HepG2 (cell line): ENCODE results near the gene MORN1. TPM values are rescaled to one million over a fixed set of nuclear protein-coding genes. Genes with fewer than 3 reads are reported as not detected.
A peak's percentile ranks its signal among the peaks of the same experiment; 100 is the strongest.

Experiments
- FOXO4 ChIP-seq: sonication (generic); formaldehyde crosslinking; conservative IDR thresholded peaks from 2 replicates; pipeline ENCODE4 v1.8.1; 2023; ENCODE audit warnings: missing genetic modification reagents
- KDM5A ChIP-seq: fragments of 200-600 bp; sonication (generic); IDR thresholded peaks from 2 replicates; pipeline ENCODE4 v1.7.0; 2018; ENCODE audit warnings: antibody characterized with exemption, mild to moderate bottlenecking, low read length, borderline replicate concordance
- KLF6 ChIP-seq: IDR thresholded peaks from 2 replicates; pipeline ENCODE4 v1.8.0; 2016; ENCODE audit warnings: missing biosample characterization, missing genetic modification reagents
- NFIB ChIP-seq: sonication (generic); formaldehyde crosslinking; IDR thresholded peaks from 2 replicates; pipeline ENCODE4 v1.9.0; 2021; ENCODE audit warnings: missing genetic modification reagents, mild to moderate bottlenecking, borderline replicate concordance
- SETDB1 ChIP-seq: sonication (generic); formaldehyde crosslinking; IDR thresholded peaks from 2 replicates; pipeline ENCODE4 v1.5.1; 2020; ENCODE audit warnings: missing genetic modification reagents, mild to moderate bottlenecking, borderline replicate concordance
- SMAD9 ChIP-seq: sonication (generic); formaldehyde crosslinking; IDR thresholded peaks from 2 replicates; pipeline ENCODE4 v1.5.1; 2020; ENCODE audit warnings: mild to moderate bottlenecking, missing genetic modification reagents
- U2AF2 ChIP-seq: fragments of 200-400 bp; formaldehyde crosslinking; IDR thresholded peaks from 2 replicates; pipeline ENCODE4 v1.6.1; 2017; ENCODE audit warnings: low read depth, mild to moderate bottlenecking, low read length
- ZHX2 ChIP-seq, 2 experiments: sonication (generic) in 1 of 2; formaldehyde crosslinking in 1 of 2; IDR thresholded peaks; 2 replicates each; pipeline versions ENCODE4 v1.6.1 to v1.9.0; 2014 to 2022; ENCODE audit warnings: antibody characterized with exemption in 1 of 2, borderline replicate concordance in 1 of 2, inconsistent platforms in 1 of 2, low read depth in 1 of 2, missing genetic modification reagents in 1 of 2
- ZNF20 ChIP-seq: sonication (generic); formaldehyde crosslinking; IDR thresholded peaks from 2 replicates; pipeline ENCODE4 v1.4.0; 2020; ENCODE audit warnings: mild to moderate bottlenecking, moderate library complexity, missing genetic modification reagents
- ZNF235 ChIP-seq: sonication (generic); formaldehyde crosslinking; IDR thresholded peaks from 2 replicates; pipeline ENCODE4 v1.8.1; 2023; ENCODE audit warnings: mild to moderate bottlenecking, missing genetic modification reagents, borderline replicate concordance
- ZNF343 ChIP-seq: sonication (generic); formaldehyde crosslinking; IDR thresholded peaks from 2 replicates; pipeline ENCODE4 v1.4.0; 2020; ENCODE audit warnings: mild to moderate bottlenecking, missing genetic modification reagents
- ZNF367 ChIP-seq: sonication (generic); formaldehyde crosslinking; IDR thresholded peaks from 2 replicates; pipeline ENCODE4 v1.4.0; 2020; ENCODE audit warnings: missing genetic modification reagents, borderline replicate concordance
- ZNF468 ChIP-seq: sonication (generic); formaldehyde crosslinking; IDR thresholded peaks from 2 replicates; pipeline ENCODE4 v1.8.0; 2022; ENCODE audit warnings: mild to moderate bottlenecking, moderate library complexity, missing genetic modification reagents
- ZNF570 ChIP-seq: sonication (generic); formaldehyde crosslinking; IDR thresholded peaks from 2 replicates; pipeline ENCODE4 v1.4.0; 2020; ENCODE audit warnings: mild to moderate bottlenecking, missing genetic modification reagents, borderline replicate concordance
- ZNF691 ChIP-seq: sonication (generic); formaldehyde crosslinking; IDR thresholded peaks from 2 replicates; pipeline ENCODE4 v1.4.0; 2020; ENCODE audit warnings: missing genetic modification reagents, low read depth, mild to moderate bottlenecking, borderline replicate concordance
- ZNF883 ChIP-seq: sonication (generic); formaldehyde crosslinking; IDR thresholded peaks from 2 replicates; pipeline ENCODE4 v1.5.1; 2020; ENCODE audit warnings: mild to moderate bottlenecking, missing genetic modification reagents; ENCODE audit errors: not compliant biosample characterization
- ZSCAN22 ChIP-seq: sonication (generic); formaldehyde crosslinking; IDR thresholded peaks from 2 replicates; pipeline ENCODE4 v1.4.0; 2020; ENCODE audit warnings: mild to moderate bottlenecking, missing genetic modification reagents
- polyA plus RNA-seq, 8 experiments: library from polyadenylated mRNA; depleted of rRNA in 3 of 8; stranded (reverse) in 7 of 8; unstranded in 1 of 8; fragments of >200 nt; fragmentation: Illumina TruSeq in 4 of 8; extraction: Trizol in 4 of 8; gene quantifications; 2 replicates each; pipeline versions ENCODE4 v1.2.1 to v1.2.3, GENCODE V29; 2011 to 2016; ENCODE audit warnings: low read depth in 4 of 8, missing spikeins in 1 of 8, mixed read lengths in 1 of 8; ENCODE audit not compliant: insufficient read depth in 1 of 8
- total RNA-seq, 5 experiments: library from RNA; depleted of rRNA; stranded (reverse); fragments of >200 nt; fragmentation: Illumina TruSeq; extraction: Trizol; gene quantifications; 2 replicates each; pipeline ENCODE4 v1.2.3, GENCODE V29; 2016; ENCODE audit warnings: low read depth in 1 of 5

MORN1 gene
- total and polyA plus RNA-seq, 2 of the 13 experiments (the other 11 are each of a cell fraction or from before 2014, with no cell fraction given) = 3.1 to 6.5 TPM

- TF ChIP-seq ZHX2 (IDR thresholded peaks at IDR 0.05; ENCODE audit: low read depth) (peak; percentile 75), ZHX2 (CRISPR knock-in tag; IDR thresholded peaks at IDR 0.05; ENCODE audit: borderline replicate concordance) (no peak), ZNF20 (no peak), KLF6 (CRISPR knock-in tag) (peak; percentile 30; the same call in 1 of the 2 replicates), FOXO4 (CRISPR knock-in tag) (0 out of 2 replicates have a peak, but pooled peaks have one; percentile 38), SETDB1 (CRISPR knock-in tag) (no peak), ZNF570 (CRISPR knock-in tag) (no peak), ZNF343 (no peak), ZNF235 (CRISPR knock-in tag) (peak; percentile 66; the same call in 1 of the 2 replicates), KDM5A (peak; percentile 74), SMAD9 (no peak), ZNF468 (CRISPR knock-in tag) (no peak), ZNF883 (CRISPR knock-in tag) (peak; percentile 48), ZSCAN22 (CRISPR knock-in tag) (no peak), NFIB (CRISPR knock-in tag) (no peak), ZNF691 (CRISPR knock-in tag) (0 out of 2 replicates have a peak, but pooled peaks have one; percentile 19), U2AF2 (no peak), ZNF367 (CRISPR knock-in tag) (no peak)
These were observed at the start of gene MORN1, which contains the start of gene RER1 (continued) for GRCh38 chr1:2391041-2391930.
